Activated CD4-positive, alpha-beta memory T cell treated with anti-CD3 and anti-CD28 coated beads for 36 hours (primary cell): ENCODE data around the gene C4BPB. TPM values are rescaled to one million over a fixed set of nuclear protein-coding genes. Genes with fewer than 3 reads are reported as not detected.

ENCODE experiments used
- CTCF ChIA-PET: fragments of 350-600 bp; sonication (Branson Sonifier 250); formaldehyde crosslinking; loops from one replicate; lab custom pipeline; 2021; ENCODE audit warnings: antibody characterized with exemption, inconsistent platforms; lab: Charles Lee
- POLR2A ChIA-PET: fragments of 350-600 bp; sonication (Branson Sonifier 250); formaldehyde crosslinking; loops from one replicate; lab custom pipeline; 2021; ENCODE audit warnings: antibody characterized with exemption; lab: Charles Lee
- DNase-seq: peaks from one replicate; pipeline ENCODE4 v3.0.0-alpha.2; 2020
- H3K27ac Mint-ChIP-seq: one replicate; pipeline ENCODE4 v1.8.0; 2021; ENCODE audit warnings: mixed read lengths
- H3K27me3 Mint-ChIP-seq: one replicate; pipeline ENCODE4 v1.8.0; 2021; ENCODE audit warnings: mixed read lengths
- H3K36me3 Mint-ChIP-seq: one replicate; pipeline ENCODE4 v1.8.0; 2021; ENCODE audit warnings: mixed read lengths
- H3K4me1 Mint-ChIP-seq: one replicate; pipeline ENCODE4 v1.8.0; 2021; ENCODE audit warnings: low read depth, mixed read lengths
- H3K4me3 Mint-ChIP-seq: one replicate; pipeline ENCODE4 v1.8.0; 2021; ENCODE audit warnings: mild to moderate bottlenecking, mixed read lengths
- H3K9me3 Mint-ChIP-seq: one replicate; pipeline ENCODE4 v1.8.0; 2021; ENCODE audit warnings: mixed read lengths
- intact Hi-C: fragments of 100-400 bp; cut with micrococcal nuclease; formaldehyde crosslinking; loops from one replicate; pipeline ENCODE4 v1.15.1; 2023
- total RNA-seq, 2 experiments: library from RNA; stranded (reverse); gene quantifications; one replicate each; pipeline ENCODE4 v1.2.3, GENCODE V29; 2021

C4BPB gene
- total RNA-seq, 2 experiments from 2014 or later, result 0.24 to 0.39 TPM

DNA sequence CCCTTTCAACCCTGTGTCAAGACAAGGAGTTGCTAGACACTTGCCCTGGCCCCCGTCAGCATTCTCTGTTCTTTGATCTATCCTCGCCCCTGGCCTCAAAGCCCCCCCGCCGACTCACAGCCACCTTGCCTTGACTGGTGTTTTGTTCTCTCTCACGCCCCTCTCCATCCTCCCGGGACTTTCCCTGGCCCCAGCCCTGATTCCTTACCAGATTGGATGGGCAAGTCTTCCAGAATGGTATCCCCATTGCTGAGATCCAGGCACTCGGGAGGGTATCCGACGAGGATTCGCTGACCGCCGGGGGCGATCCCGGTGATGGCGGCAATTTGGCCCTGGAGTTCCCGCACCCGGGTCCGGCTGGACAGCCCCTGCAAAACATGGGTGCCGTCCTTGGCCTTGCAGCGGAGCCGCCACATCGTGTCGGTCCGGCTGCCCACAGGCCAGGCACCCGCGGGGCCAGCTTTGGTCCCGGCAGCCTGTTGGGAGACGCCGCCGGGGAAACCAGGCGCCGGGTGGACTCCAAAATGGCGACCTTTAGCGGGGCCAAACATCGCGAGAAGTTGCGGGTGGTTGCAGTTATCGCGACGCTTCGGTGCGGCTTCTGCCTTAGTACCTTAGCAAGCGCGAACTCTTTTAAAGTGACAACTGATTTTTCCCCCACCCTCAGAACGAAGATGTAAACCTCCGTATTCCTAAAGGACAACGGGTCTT is 38.0 kb upstream of the C4BPB start:
- intact Hi-C loops, result loop anchor here (1.0 to 5.0 kb wide), 6 partner anchors 27 to 449 kb away; partner anchors contain the start of genes CD55, FCMR and IL24
- H3K4me1 Mint-ChIP-seq, result peaks cover 54% of the 10 kb centered on the region

DNA sequence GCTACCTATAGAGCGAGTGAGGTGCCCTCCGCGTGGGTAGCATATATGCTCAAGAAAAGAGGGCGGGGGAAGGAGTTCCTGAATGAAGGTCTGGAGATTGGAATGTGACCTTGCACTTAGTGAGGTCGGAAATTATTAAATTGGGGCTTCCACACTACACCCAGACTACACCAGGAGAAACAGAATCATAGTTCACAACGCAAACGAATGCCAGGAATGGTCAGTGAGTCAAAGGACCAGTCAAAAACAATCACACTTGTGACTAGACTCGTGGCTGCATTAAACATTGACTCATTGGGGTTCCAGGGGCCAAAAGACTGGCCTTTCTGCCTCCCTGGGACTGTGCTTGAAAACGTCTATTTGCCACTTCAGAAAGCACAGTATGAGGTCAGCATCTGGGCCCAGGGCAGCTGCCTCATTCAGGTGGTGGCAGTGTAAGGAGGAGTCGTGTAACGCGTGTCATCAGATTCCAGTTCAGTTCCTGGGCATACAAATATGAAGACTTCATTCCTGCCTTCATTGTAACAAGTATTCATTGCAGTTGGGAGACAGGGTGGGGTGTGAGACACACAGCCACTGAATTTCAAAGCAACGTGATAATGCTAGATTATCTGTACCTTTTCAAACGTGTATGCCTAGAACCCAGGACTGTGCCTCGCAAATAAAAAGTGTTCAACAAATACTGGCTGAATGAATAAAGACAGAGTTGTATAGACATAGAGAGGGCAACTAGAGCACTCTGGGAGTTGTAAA is 37.3 kb upstream of the C4BPB start, which contains the start of gene YOD1:
YOD1 (minus strand) TSS at position 18 of the 753 bp plus-strand sequence. CDS start 178 bp downstream, outside the sequence.
- Mint-ChIP-seq H3K4me1 (peaks cover 47% of the 10 kb centered on the region), H3K27ac (peak within 1 kb of the TSS; percentile 92)

More for the DNA sequence above, 38.0 kb upstream of the C4BPB start:
- DNase-seq, result peak; percentile 94
- ChIA-PET CTCF (interaction anchor here (0.6 to 3.1 kb wide), 20 partner anchors 9 to 453 kb away, joined by 3 to 24 read pairs (median 4); partner anchors contain the start of gene C1orf116), POLR2A (no interaction called here)
- Mint-ChIP-seq H3K36me3 (peaks cover 25% of the 10 kb centered on the region), H3K4me3 (peak overlapping the region; percentile 91), H3K27ac (peak overlapping the region; percentile 92), H3K9me3 (no peaks in the 10 kb centered on the region), H3K27me3 (no peaks in the 10 kb centered on the region)

DNA sequence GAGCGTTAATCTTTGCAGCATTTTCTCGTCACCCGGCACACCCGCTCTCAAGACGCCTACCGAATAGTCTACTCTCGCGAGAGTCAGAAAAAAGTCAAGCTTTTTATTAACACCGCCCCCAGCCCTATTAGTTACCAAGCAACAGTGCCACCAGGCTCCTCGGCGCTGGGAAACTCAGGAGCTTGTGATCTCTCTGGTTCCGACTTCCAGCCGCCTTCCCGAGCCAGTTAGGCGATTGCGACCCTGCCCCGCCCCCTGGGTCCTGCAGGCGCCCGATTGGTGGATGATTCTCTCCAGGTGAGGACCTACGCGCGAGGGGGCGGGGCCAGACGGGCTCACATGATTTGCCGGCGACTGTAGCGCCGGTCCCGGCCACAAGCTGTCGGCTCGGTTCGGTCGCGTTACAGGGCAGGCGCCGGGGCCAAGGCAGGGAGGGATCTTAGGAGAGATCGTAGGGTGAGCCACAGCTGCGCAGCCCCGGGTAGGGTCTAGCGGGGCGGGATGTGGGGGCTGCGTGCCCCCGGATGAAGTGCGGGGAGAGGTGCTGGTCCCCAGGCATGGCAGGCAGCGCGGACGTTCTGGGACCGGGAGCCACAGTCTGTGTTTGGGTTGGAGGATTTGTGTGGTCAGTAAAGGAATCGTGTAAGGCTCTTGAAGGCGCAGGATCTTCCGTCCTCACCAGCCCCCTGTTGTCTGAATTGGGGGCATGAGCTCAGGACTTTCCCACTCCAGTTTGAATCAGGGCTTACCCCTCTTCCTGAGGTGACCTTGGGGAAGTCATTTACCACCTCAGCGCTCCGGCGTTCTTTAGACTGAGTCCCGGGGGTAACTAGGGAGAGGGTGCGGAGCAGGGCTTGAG is 35.5 kb upstream of the C4BPB start, which contains the start of gene PFKFB2:
PFKFB2 (plus strand) TSS at position 365 of the 859 bp plus-strand sequence. CDS start 1,443 bp downstream, outside the sequence.
- POLR2A ChIA-PET, result interaction anchor here (0.7 to 1.7 kb wide), 2 partner anchors 269 to 446 kb away, joined by 3 to 5 read pairs; partner anchors contain the start of gene CD55
- CTCF ChIA-PET, result interaction anchor here (0.6 to 1.9 kb wide), 4 partner anchors 22 to 446 kb away, joined by 3 to 6 read pairs (median 6); no protein-coding TSS in a partner anchor
- peak; percentile 95 for DNase-seq
- Mint-ChIP-seq H3K27ac (peak within 1 kb of the TSS; percentile 67), H3K4me3 (peak within 1 kb of the TSS; percentile 93), H3K9me3 (no peaks in the 10 kb centered on the region), H3K36me3 (peaks cover 7% of the 10 kb centered on the region), H3K4me1 (peaks cover 33% of the 10 kb centered on the region), H3K27me3 (no peaks in the 10 kb centered on the region)
- intact Hi-C loops, result loop anchor here (1.0 to 5.0 kb wide), 2 partner anchors 45 to 131 kb away; partner anchors contain the start of gene FCMR

More for the DNA sequence above, 37.3 kb upstream of the C4BPB start, which contains the start of gene YOD1:
- intact Hi-C loops, result loop anchor here (5.0 kb wide), 1 partner anchor 129 kb away; the partner anchor contains the start of gene FCMR
- H3K27me3 Mint-ChIP-seq, result no peaks in the 10 kb centered on the region
- DNase-seq, result peak; percentile 36
- peaks cover 21% of the 10 kb centered on the region for H3K36me3 Mint-ChIP-seq
- H3K4me3 Mint-ChIP-seq, result peak within 1 kb of the TSS; percentile 93
- POLR2A ChIA-PET, result no interaction called here
- no peaks in the 10 kb centered on the region for H3K9me3 Mint-ChIP-seq
- CTCF ChIA-PET, result interaction anchor here (1.9 kb wide), 1 partner anchor 448 kb away, joined by 17 read pairs; no protein-coding TSS in a partner anchor

DNA sequence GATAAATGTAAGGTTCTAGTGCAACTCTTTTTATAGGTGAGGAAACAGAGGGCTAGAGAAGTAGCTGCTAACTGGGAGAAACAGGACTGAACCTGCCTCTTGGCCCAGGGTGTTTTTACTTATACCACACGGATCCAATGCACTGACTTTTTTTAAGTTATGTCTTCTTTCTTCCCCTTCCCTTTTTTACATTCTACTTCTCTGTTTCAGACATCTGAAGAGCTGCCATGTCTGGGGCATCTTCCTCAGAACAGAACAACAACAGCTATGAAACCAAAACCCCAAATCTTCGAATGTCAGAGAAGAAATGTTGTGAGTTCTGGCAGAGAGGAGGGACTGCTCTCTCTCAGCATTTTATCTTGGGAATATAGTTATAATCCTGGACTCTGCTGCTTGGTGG is 34.2 kb upstream of the C4BPB start:
- POLR2A ChIA-PET, result no interaction called here
- no peak overlapping the region for H3K27ac Mint-ChIP-seq
- no peak overlapping the region for H3K4me3 Mint-ChIP-seq
- H3K27me3 Mint-ChIP-seq, result no peaks in the 10 kb centered on the region
- peaks cover 27% of the 10 kb centered on the region for H3K4me1 Mint-ChIP-seq
- DNase-seq, result no peak
- H3K36me3 Mint-ChIP-seq, result no peaks in the 10 kb centered on the region
- H3K9me3 Mint-ChIP-seq, result no peaks in the 10 kb centered on the region
- CTCF ChIA-PET, result interaction anchor here (1.5 to 1.8 kb wide), 2 partner anchors 21 to 142 kb away, joined by 3 to 6 read pairs; no protein-coding TSS in a partner anchor
- intact Hi-C loops, result loop anchor here (5.0 kb wide), 1 partner anchor 132 kb away; the partner anchor contains the start of gene FCMR

DNA sequence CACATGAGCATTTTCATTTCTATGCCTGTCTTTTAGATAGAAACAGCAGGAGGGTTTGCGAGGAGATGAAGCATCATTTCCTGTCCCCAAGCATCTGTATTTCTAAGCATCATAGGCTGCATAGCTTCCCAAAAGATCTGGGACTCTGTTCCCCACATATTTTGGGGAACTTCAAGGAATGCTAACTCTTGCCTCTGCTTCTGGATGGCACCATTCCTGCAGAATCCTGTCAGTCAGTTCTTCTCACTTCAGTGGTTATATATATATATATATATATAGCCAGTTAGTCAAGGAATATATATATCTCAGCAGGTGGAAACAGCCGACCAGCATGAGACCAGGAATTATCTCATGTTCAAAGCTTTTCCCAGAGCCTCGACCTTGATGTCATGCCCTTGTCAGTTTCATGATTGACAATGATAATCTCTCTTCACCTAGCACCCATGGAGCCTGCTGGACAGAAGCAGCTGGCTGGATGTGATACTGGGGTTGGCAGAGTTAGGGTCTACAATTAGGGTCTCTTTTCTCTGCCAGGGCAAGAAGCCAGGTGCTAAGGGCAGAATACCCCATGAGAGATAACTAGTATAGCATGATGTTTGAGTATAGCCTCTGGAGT is 33.2 kb upstream of the C4BPB start:
- Mint-ChIP-seq H3K9me3 (no peaks in the 10 kb centered on the region), H3K4me1 (peaks cover 23% of the 10 kb centered on the region), H3K4me3 (no peak overlapping the region), H3K27ac (no peak overlapping the region), H3K27me3 (no peaks in the 10 kb centered on the region), H3K36me3 (no peaks in the 10 kb centered on the region)
- ChIA-PET CTCF (interaction anchor here (0.9 to 2.0 kb wide), 4 partner anchors 11 to 143 kb away, joined by 3 to 6 read pairs (median 4); no protein-coding TSS in a partner anchor), POLR2A (no interaction called here)
- intact Hi-C loops, result no loop called here
- DNase-seq, result no peak

DNA sequence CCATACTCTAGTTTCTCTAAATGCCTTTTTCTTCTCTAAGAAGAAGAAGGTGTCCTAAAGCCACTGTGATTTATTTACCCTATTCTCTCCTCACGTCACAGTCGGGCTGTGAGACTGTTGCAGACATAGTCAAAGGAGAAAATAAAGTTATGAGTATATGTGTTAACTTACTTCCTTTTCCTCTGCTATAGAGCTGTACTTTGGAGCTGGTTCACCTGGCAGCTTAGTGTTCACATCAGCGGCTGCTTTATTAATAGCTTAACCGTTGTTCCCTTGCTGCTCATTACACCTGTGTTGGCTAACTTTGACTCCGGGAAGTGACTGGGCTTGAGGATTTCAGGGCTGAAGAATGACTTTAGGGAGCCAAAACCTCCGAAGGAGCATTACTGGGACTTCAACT is 32.0 kb upstream of the C4BPB start:
- intact Hi-C loops, result no loop called here
- H3K27me3 Mint-ChIP-seq, result no peaks in the 10 kb centered on the region
- peaks cover 16% of the 10 kb centered on the region for H3K4me1 Mint-ChIP-seq
- ChIA-PET POLR2A (no interaction called here), CTCF (interaction anchor here (0.9 to 2.0 kb wide), 2 partner anchors 12 to 22 kb away, joined by 3 to 4 read pairs; no protein-coding TSS in a partner anchor)
- H3K36me3 Mint-ChIP-seq, result no peaks in the 10 kb centered on the region
- no peaks in the 10 kb centered on the region for H3K9me3 Mint-ChIP-seq
- H3K27ac Mint-ChIP-seq, result no peak overlapping the region
- no peak for DNase-seq
- H3K4me3 Mint-ChIP-seq, result no peak overlapping the region

DNA sequence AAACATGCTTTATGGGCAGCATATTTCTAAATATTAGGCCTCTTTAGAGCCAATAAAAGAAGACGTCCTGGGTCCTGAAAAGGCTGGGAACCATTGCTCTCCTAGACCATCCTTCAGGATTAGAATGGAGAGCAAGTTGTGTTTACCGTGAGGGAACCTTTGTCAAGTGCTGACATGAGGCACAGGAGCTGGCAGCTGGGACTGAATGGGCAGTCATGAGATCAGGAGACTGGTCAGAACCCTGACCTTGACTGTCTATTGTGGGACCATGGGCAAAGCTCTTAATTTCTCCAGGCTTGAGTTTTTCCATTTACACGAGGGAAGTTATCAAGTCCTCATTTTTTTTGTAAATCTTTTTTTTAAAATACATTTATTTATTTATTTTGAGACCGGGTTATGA is 30.4 kb upstream of the C4BPB start:
- POLR2A ChIA-PET, result no interaction called here
- CTCF ChIA-PET, result no interaction called here
- Mint-ChIP-seq H3K9me3 (no peaks in the 10 kb centered on the region), H3K27me3 (no peaks in the 10 kb centered on the region), H3K36me3 (no peaks in the 10 kb centered on the region), H3K27ac (no peak overlapping the region), H3K4me3 (no peak overlapping the region), H3K4me1 (peaks cover 3% of the 10 kb centered on the region)
- intact Hi-C loops, result no loop called here
- no peak for DNase-seq

DNA sequence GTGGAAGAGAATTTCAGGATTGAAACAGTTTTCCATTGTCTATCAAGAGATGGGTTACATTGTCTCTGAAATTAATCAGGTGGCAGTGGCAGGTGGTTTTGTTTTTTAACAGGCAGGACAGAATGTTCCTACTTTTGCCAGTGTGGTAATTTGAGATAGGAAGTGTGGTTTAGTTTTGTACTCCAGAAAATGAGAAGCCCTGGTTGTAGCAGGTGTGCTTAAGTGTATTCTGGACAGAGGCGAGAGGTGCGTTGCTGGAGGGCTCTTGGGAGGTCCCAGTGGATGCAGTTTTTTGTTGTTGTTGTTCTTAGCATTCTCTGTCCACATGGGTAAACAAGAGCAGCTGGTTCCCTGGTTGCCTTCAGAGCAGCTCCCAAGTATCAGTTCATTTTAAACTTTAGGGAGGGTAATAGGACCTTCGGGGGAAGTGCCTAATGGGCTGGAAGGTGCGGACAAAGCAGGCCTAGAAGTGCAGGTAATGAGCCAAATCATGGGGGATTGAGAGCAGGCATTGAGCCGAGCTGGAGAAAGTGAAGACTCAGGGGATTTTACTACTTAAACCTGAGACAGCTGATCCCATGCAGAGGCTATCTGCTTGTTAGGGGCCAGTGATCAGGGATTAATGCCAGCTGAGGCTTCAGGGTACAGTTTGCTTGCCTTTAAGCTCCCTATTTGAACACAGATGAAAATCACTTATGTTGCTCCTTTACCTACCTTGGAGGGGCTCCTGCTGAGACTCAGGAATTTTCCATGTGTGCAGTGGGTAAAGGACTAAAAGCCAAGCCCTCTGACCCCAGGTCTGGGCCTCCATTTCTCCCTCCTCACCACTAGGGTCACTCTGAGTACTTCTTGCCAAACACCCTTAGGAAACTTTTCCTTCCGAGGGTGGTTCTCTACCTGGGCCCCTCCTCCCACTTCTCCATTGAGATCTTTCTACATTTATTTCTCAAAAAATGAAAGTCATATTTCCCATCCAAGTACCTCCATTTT is 29.5 kb upstream of the C4BPB start:
- Mint-ChIP-seq H3K27me3 (no peaks in the 10 kb centered on the region), H3K27ac (no peak overlapping the region), H3K4me3 (no peak overlapping the region), H3K4me1 (no peaks in the 10 kb centered on the region), H3K36me3 (no peaks in the 10 kb centered on the region), H3K9me3 (no peaks in the 10 kb centered on the region)
- CTCF ChIA-PET, result interaction anchor here (0.8 to 1.2 kb wide), 3 partner anchors 9 to 25 kb away, joined by 3 to 4 read pairs (median 3); no protein-coding TSS in a partner anchor
- intact Hi-C loops, result no loop called here
- DNase-seq, result no peak
- POLR2A ChIA-PET, result no interaction called here

DNA sequence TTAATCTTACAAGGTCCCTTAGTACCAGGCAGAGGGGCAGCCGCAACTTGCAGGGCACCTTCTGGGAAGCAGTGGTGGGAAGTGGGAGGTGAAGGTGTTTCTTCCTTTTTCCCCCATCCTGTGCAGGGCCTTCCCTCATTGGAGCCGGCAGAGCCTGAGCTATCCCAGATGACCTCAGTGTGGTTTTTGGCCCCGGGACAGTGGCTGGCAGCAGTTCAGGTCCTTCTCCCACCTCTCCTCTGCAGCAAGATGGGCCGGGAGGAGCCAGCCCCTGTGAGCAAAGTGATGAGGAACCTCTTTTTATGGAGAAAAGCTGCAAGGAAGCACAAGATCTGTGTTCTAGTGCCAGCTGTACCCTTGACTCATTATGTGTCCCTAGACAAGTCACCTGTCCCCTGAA is 28.8 kb upstream of the C4BPB start:
- no peaks in the 10 kb centered on the region for H3K36me3 Mint-ChIP-seq
- H3K27me3 Mint-ChIP-seq, result no peaks in the 10 kb centered on the region
- DNase-seq, result no peak
- intact Hi-C loops, result no loop called here
- ChIA-PET POLR2A (no interaction called here), CTCF (interaction anchor here (0.8 to 1.6 kb wide), 5 partner anchors 10 to 345 kb away, joined by 3 to 7 read pairs (median 4); no protein-coding TSS in a partner anchor)
- no peak overlapping the region for H3K27ac Mint-ChIP-seq
- H3K4me1 Mint-ChIP-seq, result no peaks in the 10 kb centered on the region
- no peak overlapping the region for H3K4me3 Mint-ChIP-seq
- no peaks in the 10 kb centered on the region for H3K9me3 Mint-ChIP-seq

DNA sequence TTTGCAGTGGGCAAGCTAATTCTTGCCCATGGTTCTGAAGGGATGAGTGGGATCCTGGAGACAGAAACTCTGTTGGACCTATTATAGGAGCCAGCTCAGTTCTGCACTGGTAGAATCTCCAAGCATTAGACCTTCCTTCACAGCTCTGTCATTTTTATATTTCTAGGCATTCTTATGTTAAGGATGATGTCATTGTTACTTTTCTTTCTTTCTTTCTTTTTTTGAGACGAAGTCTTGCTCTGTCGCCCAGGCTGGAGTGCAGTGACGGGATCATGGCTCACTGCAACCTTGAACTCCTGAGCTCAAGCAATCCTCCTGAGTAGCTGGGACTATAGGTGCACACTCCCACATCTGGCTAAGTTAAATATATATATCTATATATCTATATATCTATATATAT is 28.1 kb upstream of the C4BPB start:
- CTCF ChIA-PET, result interaction anchor here (0.8 to 1.6 kb wide), 4 partner anchors 11 to 344 kb away, joined by 3 to 7 read pairs (median 4); no protein-coding TSS in a partner anchor
- intact Hi-C loops, result no loop called here
- no peaks in the 10 kb centered on the region for H3K36me3 Mint-ChIP-seq
- H3K27ac Mint-ChIP-seq, result no peak overlapping the region
- H3K9me3 Mint-ChIP-seq, result no peaks in the 10 kb centered on the region
- H3K4me3 Mint-ChIP-seq, result no peak overlapping the region
- H3K27me3 Mint-ChIP-seq, result no peaks in the 10 kb centered on the region
- POLR2A ChIA-PET, result no interaction called here
- no peak for DNase-seq
- no peaks in the 10 kb centered on the region for H3K4me1 Mint-ChIP-seq
